Keratinocyte (primary cell): ENCODE measurements around the gene ANKFN1. TPM values are rescaled to one million over a fixed set of nuclear protein-coding genes. Genes with fewer than 3 reads are reported as not detected.

ENCODE experiments used
- DNase-seq: peaks from one replicate; pipeline ENCODE4 v3.0.0-alpha.2; 2011; ENCODE audit warnings: low read depth, missing footprints, low spot score
- FAIRE-seq: peaks from 2 replicates; lab custom pipeline; 2011; peaks lifted over from hg19 to GRCh38; lab: Jason Lieb, UNC
- H2AFZ ChIP-seq: 2 replicates; pipeline ENCODE4 v1.6.0; 2012; ENCODE audit warnings: low read length, control low read depth, inconsistent platforms; ENCODE audit not compliant: control insufficient read depth
- H3K27ac ChIP-seq: 2 replicates; pipeline ENCODE4 v1.5.1; 2011; ENCODE audit warnings: low read length; ENCODE audit not compliant: control insufficient read depth, insufficient read depth
- H3K27me3 ChIP-seq: 3 replicates; pipeline ENCODE4 v1.6.0; 2011; ENCODE audit warnings: low read length; ENCODE audit not compliant: control insufficient read depth, insufficient read depth; ENCODE audit errors: extremely low read depth
- H3K36me3 ChIP-seq, 2 experiments: 2 replicates in 1 of 2; 3 replicates in 1 of 2; pipeline ENCODE4 v1.5.1; 2011; ENCODE audit warnings: low read length in 2 of 2, mild to moderate bottlenecking in 1 of 2; ENCODE audit not compliant: control insufficient read depth in 2 of 2, insufficient read depth in 2 of 2; ENCODE audit errors: extremely low read depth in 1 of 2
- H3K4me1 ChIP-seq: 3 replicates; pipeline ENCODE4 v1.5.1; 2011; ENCODE audit warnings: low read length; ENCODE audit not compliant: control insufficient read depth, insufficient read depth; ENCODE audit errors: extremely low read depth
- H3K4me2 ChIP-seq: 3 replicates; pipeline ENCODE4 v1.6.0; 2011; ENCODE audit warnings: low read depth, low read length; ENCODE audit not compliant: control insufficient read depth, insufficient read depth; ENCODE audit errors: extremely low read depth
- H3K4me3 ChIP-seq, 3 experiments: fragments of 200-600 bp in 1 of 3; sonication (generic) in 1 of 3; 2 replicates in 2 of 3; 3 replicates in 1 of 3; pipeline ENCODE4 v1.5.1; 2011 to 2016; ENCODE audit warnings: low read length in 3 of 3, mild to moderate bottlenecking in 3 of 3, control low read depth in 2 of 3, inconsistent platforms in 1 of 3, low read depth in 1 of 3, mixed read lengths in 1 of 3, mixed run types in 1 of 3, moderate library complexity in 1 of 3; ENCODE audit not compliant: control insufficient read depth in 2 of 3, insufficient read depth in 2 of 3; ENCODE audit errors: extremely low read depth in 1 of 3
- H3K79me2 ChIP-seq: 2 replicates; pipeline ENCODE4 v1.6.0; 2012; ENCODE audit warnings: low read length; ENCODE audit not compliant: control insufficient read depth, insufficient read depth
- H3K9ac ChIP-seq: 3 replicates; pipeline ENCODE4 v1.6.0; 2011; ENCODE audit warnings: low read length; ENCODE audit not compliant: control insufficient read depth, insufficient read depth; ENCODE audit errors: extremely low read depth
- H3K9me1 ChIP-seq: 3 replicates; pipeline ENCODE4 v1.6.0; 2011; ENCODE audit warnings: low read length; ENCODE audit not compliant: control insufficient read depth, insufficient read depth; ENCODE audit errors: extremely low read depth
- H3K9me3 ChIP-seq: 2 replicates; pipeline ENCODE4 v1.5.1; 2012; ENCODE audit warnings: low read depth, low read length; ENCODE audit not compliant: control insufficient read depth
- H4K20me1 ChIP-seq: 3 replicates; pipeline ENCODE4 v1.6.0; 2011; ENCODE audit warnings: low read length; ENCODE audit not compliant: control insufficient read depth, insufficient read depth; ENCODE audit errors: extremely low read depth
- EZH2 ChIP-seq: IDR thresholded peaks from one replicate; pipeline ENCODE4 v1.6.1; 2012; ENCODE audit warnings: inconsistent platforms, mild to moderate bottlenecking, low read length, moderate library complexity
- dilution Hi-C: fragments of 300-500 bp; cut with MboI; formaldehyde crosslinking; loops from one replicate; pipeline ENCODE4 v1.7.0; 2020; ENCODE audit warnings: low sequenced_read_pairs; ENCODE audit not compliant: extremely low pct_ligation_motif_present
- polyA plus RNA-seq, 5 experiments: library from polyadenylated mRNA; depleted of rRNA in 3 of 5; stranded (reverse) in 3 of 5; stranded (forward) in 1 of 5; unstranded in 1 of 5; fragments of >200 nt; gene quantifications; 1 replicate in 1 of 5; 2 replicates in 3 of 5; 3 replicates in 1 of 5; pipeline versions ENCODE4 v1.2.1 to v1.2.3, GENCODE V29; 2011 to 2012; ENCODE audit warnings: missing spikeins in 2 of 5, low read depth in 1 of 5, low replicate concordance in 1 of 5
- TF ChIP-seq, protein P1 (sequence below), 3 experiments: IDR thresholded peaks in 1 of 3; conservative IDR thresholded peaks in 1 of 3; optimal IDR thresholded peaks in 1 of 3; 2 replicates in 2 of 3; 3 replicates in 1 of 3; pipeline versions ENCODE3 to v1.5.1; 2011; ENCODE audit warnings: low read length in 3 of 3, mild to moderate bottlenecking in 3 of 3, moderate library complexity in 2 of 3, control low read depth in 1 of 3, inconsistent platforms in 1 of 3; ENCODE audit not compliant: insufficient read depth in 2 of 3; ENCODE audit errors: extremely low read depth in 1 of 3

The ANKFN1 gene
- polyA plus RNA-seq, 1 donor (not counting 4 experiments of a cell fraction or from before 2014, with no cell fraction given), result 0.12 TPM

DNA sequence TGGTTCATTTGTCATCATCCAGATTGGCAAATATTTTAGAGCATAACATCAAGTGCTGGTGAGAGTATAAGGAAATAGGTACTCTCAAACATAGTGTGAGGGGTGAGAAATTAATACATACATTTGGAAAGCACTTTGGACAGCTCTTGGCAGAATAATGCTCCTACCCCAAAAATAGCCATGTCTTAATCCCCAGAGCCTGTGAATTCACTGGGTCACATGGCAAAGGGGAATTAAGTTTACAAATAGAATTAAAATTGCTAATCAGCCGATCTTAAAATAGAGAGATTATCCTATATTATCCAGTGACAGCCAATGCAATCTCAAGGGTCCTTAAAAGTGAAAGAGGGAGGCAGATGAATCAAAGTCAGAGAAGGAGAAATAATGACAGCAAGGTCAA is 38.8 kb upstream of the ANKFN1 start:
- Histone ChIP-seq H3K27me3 (no peaks in the 10 kb centered on the region), H3K27ac (no peak overlapping the region), H3K4me3 (no peak overlapping the region), H3K9me1 (no peaks in the 10 kb centered on the region), H3K4me1 (no peaks in the 10 kb centered on the region), H4K20me1 (no peaks in the 10 kb centered on the region), H3K9me3 (no peaks in the 10 kb centered on the region), H3K36me3 (no peaks in the 10 kb centered on the region), H3K79me2 (no peaks in the 10 kb centered on the region), H3K4me2 (no peak overlapping the region), H3K9ac (no peak overlapping the region), H2AFZ (no peak overlapping the region)
- no peak for TF ChIP-seq EZH2
- TF ChIP-seq, protein P1, sequence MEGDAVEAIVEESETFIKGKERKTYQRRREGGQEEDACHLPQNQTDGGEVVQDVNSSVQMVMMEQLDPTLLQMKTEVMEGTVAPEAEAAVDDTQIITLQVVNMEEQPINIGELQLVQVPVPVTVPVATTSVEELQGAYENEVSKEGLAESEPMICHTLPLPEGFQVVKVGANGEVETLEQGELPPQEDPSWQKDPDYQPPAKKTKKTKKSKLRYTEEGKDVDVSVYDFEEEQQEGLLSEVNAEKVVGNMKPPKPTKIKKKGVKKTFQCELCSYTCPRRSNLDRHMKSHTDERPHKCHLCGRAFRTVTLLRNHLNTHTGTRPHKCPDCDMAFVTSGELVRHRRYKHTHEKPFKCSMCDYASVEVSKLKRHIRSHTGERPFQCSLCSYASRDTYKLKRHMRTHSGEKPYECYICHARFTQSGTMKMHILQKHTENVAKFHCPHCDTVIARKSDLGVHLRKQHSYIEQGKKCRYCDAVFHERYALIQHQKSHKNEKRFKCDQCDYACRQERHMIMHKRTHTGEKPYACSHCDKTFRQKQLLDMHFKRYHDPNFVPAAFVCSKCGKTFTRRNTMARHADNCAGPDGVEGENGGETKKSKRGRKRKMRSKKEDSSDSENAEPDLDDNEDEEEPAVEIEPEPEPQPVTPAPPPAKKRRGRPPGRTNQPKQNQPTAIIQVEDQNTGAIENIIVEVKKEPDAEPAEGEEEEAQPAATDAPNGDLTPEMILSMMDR (optimal IDR thresholded peaks at IDR 0.05 in 1 of 3, IDR thresholded peaks at IDR 0.05 in 1 of 3, conservative IDR thresholded peaks at IDR 0.05 in 1 of 3; ENCODE audit: extremely low read depth in 1 of 3, insufficient read depth in 2 of 3, low read length in 3 of 3), result no peak
- dilution Hi-C loops, result no loop called here
- DNase-seq (no peak), FAIRE-seq (no peak)

DNA sequence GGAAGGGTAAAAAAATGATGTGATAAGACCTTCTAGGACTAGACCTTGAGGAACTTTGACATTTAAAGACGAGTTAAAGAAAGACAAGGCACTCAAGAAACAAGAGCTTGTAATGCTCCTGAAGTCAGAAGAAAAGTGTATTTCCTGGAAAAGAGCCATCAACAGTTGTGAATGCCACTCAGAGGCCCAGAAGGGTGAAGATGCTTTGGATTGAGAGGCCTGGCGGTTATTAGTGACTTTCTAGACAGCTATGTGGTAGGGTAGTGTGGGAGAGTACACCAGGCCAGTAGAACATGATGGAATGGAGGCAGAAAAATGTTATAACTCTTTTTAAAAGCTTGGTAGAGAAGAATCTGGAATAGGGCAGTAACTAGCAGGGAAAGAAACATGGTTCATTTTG is 34.1 kb upstream of the ANKFN1 start:
- Histone ChIP-seq H3K4me1 (no peaks in the 10 kb centered on the region), H3K4me3 (no peak overlapping the region), H3K27ac (no peak overlapping the region), H3K79me2 (no peaks in the 10 kb centered on the region), H3K9me3 (no peaks in the 10 kb centered on the region), H3K9ac (no peak overlapping the region), H2AFZ (no peak overlapping the region), H4K20me1 (no peaks in the 10 kb centered on the region), H3K4me2 (no peak overlapping the region), H3K27me3 (no peaks in the 10 kb centered on the region), H3K9me1 (no peaks in the 10 kb centered on the region), H3K36me3 (no peaks in the 10 kb centered on the region)
- no peak for TF ChIP-seq EZH2
- TF ChIP-seq, protein P1 (optimal IDR thresholded peaks at IDR 0.05 in 1 of 3, IDR thresholded peaks at IDR 0.05 in 1 of 3, conservative IDR thresholded peaks at IDR 0.05 in 1 of 3; ENCODE audit: extremely low read depth in 1 of 3, insufficient read depth in 2 of 3, low read length in 3 of 3), result no peak
- no peak for FAIRE-seq
- dilution Hi-C loops, result no loop called here
- DNase-seq, result no peak
